GM12864 (cell line): ENCODE data around the gene GABRA4.

Experiments used
- DNase-seq: peaks from one replicate; pipeline ENCODE4 v3.0.0-alpha.2; 2011; ENCODE audit warnings: low read depth
- H3K4me3 ChIP-seq: 2 replicates; pipeline ENCODE4 v1.5.1; 2011; ENCODE audit warnings: mild to moderate bottlenecking, low read depth, low read length, control low read depth
- CTCF ChIP-seq: IDR thresholded peaks from 2 replicates; pipeline ENCODE4 v1.5.1; 2011; ENCODE audit warnings: low read depth, mild to moderate bottlenecking, moderate library complexity, low read length, control low read depth, inconsistent platforms; ENCODE audit errors: missing control alignments

GABRA4 gene

GRCh38 chr4:46993075-46994006, at the start of gene GABRA4:
TSS of gene GABRA4 (minus strand) at chr4:46993581. CDS start at chr4:46993424, 157 bp downstream.
- DNase-seq, result no peak
- TF ChIP-seq CTCF, result no peak

GRCh38 chr4:47040828-47041227, 47.4 kb upstream of the GABRA4 start:
- no peak for DNase-seq
- no peak overlapping the region for H3K4me3 ChIP-seq
- no peak for TF ChIP-seq CTCF

More at GRCh38 chr4:46993075-46994006, at the start of gene GABRA4:
- peak within 1 kb of the TSS; percentile 16 for H3K4me3 ChIP-seq

- no peak overlapping the region for H3K4me3 ChIP-seq
- no peak for TF ChIP-seq CTCF
- DNase-seq, result no peak
Observed at GRCh38 chr4:47038263-47038662, 44.9 kb upstream of the GABRA4 start.

- H3K4me3 ChIP-seq, result peak overlapping the region; percentile 16
- no peak for DNase-seq
- peak; percentile 79 for TF ChIP-seq CTCF
Observed at GRCh38 chr4:47032405-47033106, 39.2 kb upstream of the GABRA4 start.

GRCh38 chr4:47031751-47032404, 38.5 kb upstream of the GABRA4 start:
- H3K4me3 ChIP-seq, result no peak overlapping the region; the same call in 1 of the 2 replicates
- no peak for DNase-seq
- no peak for TF ChIP-seq CTCF

GRCh38 chr4:47031011-47031678, 37.8 kb upstream of the GABRA4 start, which contains the start of gene GABRB1:
TSS of gene GABRB1 (plus strand) at chr4:47031567.
- H3K4me3 ChIP-seq, result peak within 1 kb of the TSS; percentile 16
- no peak for DNase-seq
- TF ChIP-seq CTCF, result no peak
